Astrocyte of the spinal cord (primary cell): Measurements from ENCODE around the gene CHRNA1.

Experiments
- DNase-seq: peaks from one replicate; pipeline ENCODE4 v3.0.0; 2011; ENCODE audit warnings: low read depth, low spot score
- H3K4me3 ChIP-seq: 2 replicates; pipeline ENCODE4 v1.5.1; 2011; ENCODE audit warnings: low read depth, mild to moderate bottlenecking, low read length, moderate library complexity
- CTCF ChIP-seq: IDR thresholded peaks from 2 replicates; pipeline ENCODE4 v1.5.1; 2012; ENCODE audit warnings: low read depth, mild to moderate bottlenecking, low read length, inconsistent platforms
- in situ Hi-C: cut with HindIII; loops from 2 replicates; pipeline ENCODE4 v1.10.0; 2017; ENCODE audit warnings: low sequenced_read_pairs

Gene CHRNA1

GRCh38 chr2:174766271-174766670, 2.0 kb upstream of the CHRNA1 start:
- no peak for TF ChIP-seq CTCF
- DNase-seq: no peak
- in situ Hi-C loops: no loop called here
- H3K4me3 ChIP-seq: no peak overlapping the region

- H3K4me3 ChIP-seq: no peak overlapping the region
- TF ChIP-seq CTCF: no peak
- DNase-seq: no peak
- in situ Hi-C loops: no loop called here
Measured at GRCh38 chr2:174765576-174765975, 1.3 kb upstream of the CHRNA1 start.

- H3K4me3 ChIP-seq: no peak overlapping the region
- in situ Hi-C loops: no loop called here
- TF ChIP-seq CTCF: no peak
Measured at GRCh38 chr2:174763780-174764179, 492 bp downstream of the CHRNA1 start.

GRCh38 chr2:174762464-174762863, 1.8 kb downstream of the CHRNA1 start:
- no peak overlapping the region for H3K4me3 ChIP-seq
- DNase-seq: no peak
- in situ Hi-C loops: no loop called here
- TF ChIP-seq CTCF: no peak

More at GRCh38 chr2:174763780-174764179, 492 bp downstream of the CHRNA1 start:
- DNase-seq: no peak

GRCh38 chr2:174761837-174762236, 2.4 kb downstream of the CHRNA1 start:
- in situ Hi-C loops: no loop called here
- H3K4me3 ChIP-seq: no peak overlapping the region
- no peak for DNase-seq
- no peak for TF ChIP-seq CTCF

GRCh38 chr2:174760845-174761473, 3.3 kb downstream of the CHRNA1 start:
- H3K4me3 ChIP-seq: no peak overlapping the region
- in situ Hi-C loops: no loop called here
- no peak for TF ChIP-seq CTCF
- DNase-seq: no peak
